CD14-positive monocyte (primary cell): Measurements from ENCODE around the gene MRNIP. TPM values are rescaled to one million over a fixed set of nuclear protein-coding genes. Genes with fewer than 3 reads are reported as not detected.

Source experiments
- DNase-seq, 3 donors: peaks; one replicate each; pipeline ENCODE4 v3.0.0-alpha.2; 2011 to 2022
- H2AFZ ChIP-seq: 2 replicates; pipeline ENCODE4 v1.6.0; 2012; ENCODE audit warnings: mild to moderate bottlenecking, low read depth, low read length, inconsistent platforms; ENCODE audit not compliant: insufficient read depth, poor library complexity, severe bottlenecking
- H3K27ac ChIP-seq, 2 donors: 1 replicate in 1 of 2; 2 replicates in 1 of 2; pipeline ENCODE4 v1.5.1; 2012 to 2013; ENCODE audit warnings: low read length in 2 of 2, control low read depth in 1 of 2, inconsistent platforms in 1 of 2, low read depth in 1 of 2, mild to moderate bottlenecking in 1 of 2
- H3K27me3 ChIP-seq, 2 donors: one replicate each; pipeline versions ENCODE4 v1.6.0 to v1.6.1; 2011 to 2013; ENCODE audit warnings: low read length in 2 of 2; ENCODE audit not compliant: control insufficient read depth in 2 of 2, insufficient read depth in 2 of 2
- H3K36me3 ChIP-seq, 2 donors: replicated peaks in 1 of 2; 1 replicate in 1 of 2; 2 replicates in 1 of 2; pipeline versions ENCODE4 v1.5.1 to v1.6.1; 2012 to 2013; ENCODE audit warnings: low read length in 2 of 2, control low read depth in 1 of 2, inconsistent platforms in 1 of 2, mild to moderate bottlenecking in 1 of 2; ENCODE audit not compliant: insufficient read depth in 2 of 2, control insufficient read depth in 1 of 2
- H3K4me1 ChIP-seq, 2 donors: 1 replicate in 1 of 2; 2 replicates in 1 of 2; pipeline versions ENCODE4 v1.5.1 to v1.6.1; 2012 to 2013; ENCODE audit warnings: low read length in 2 of 2, control low read depth in 1 of 2, inconsistent platforms in 1 of 2, mild to moderate bottlenecking in 1 of 2, moderate library complexity in 1 of 2; ENCODE audit not compliant: insufficient read depth in 2 of 2, control insufficient read depth in 1 of 2
- H3K4me2 ChIP-seq: replicated peaks from 2 replicates; pipeline ENCODE3; 2012; ENCODE audit warnings: low read length, moderate library complexity, mild to moderate bottlenecking; ENCODE audit not compliant: poor library complexity, severe bottlenecking; ENCODE audit errors: extremely low read depth
- H3K4me3 ChIP-seq, 3 experiments: fragments of 200-600 bp in 1 of 3; sonication (generic) in 1 of 3; replicated peaks in 1 of 3; 1 replicate in 2 of 3; 2 replicates in 1 of 3; pipeline ENCODE4 v1.5.1; 2011 to 2013; ENCODE audit warnings: low read length in 3 of 3, mild to moderate bottlenecking in 3 of 3, control low read depth in 2 of 3, low read depth in 2 of 3, inconsistent platforms in 1 of 3, moderate library complexity in 1 of 3
- H3K79me2 ChIP-seq: 2 replicates; pipeline ENCODE4 v1.6.0; 2012; ENCODE audit warnings: mild to moderate bottlenecking, control low read depth, inconsistent platforms, low read length, moderate library complexity; ENCODE audit not compliant: insufficient read depth
- H3K9ac ChIP-seq: 2 replicates; pipeline ENCODE4 v1.6.0; 2017; ENCODE audit warnings: low read length, mild to moderate bottlenecking; ENCODE audit not compliant: insufficient read depth, poor library complexity, severe bottlenecking
- H3K9me3 ChIP-seq, 2 donors: replicated peaks in 1 of 2; 1 replicate in 1 of 2; 2 replicates in 1 of 2; pipeline versions ENCODE4 v1.5.1 to v1.6.1; 2012 to 2013; ENCODE audit warnings: low read length in 2 of 2, control low read depth in 1 of 2; ENCODE audit not compliant: control insufficient read depth in 1 of 2, insufficient read depth in 1 of 2
- H4K20me1 ChIP-seq: 2 replicates; pipeline ENCODE4 v1.6.0; 2012; ENCODE audit warnings: mild to moderate bottlenecking, low read length, control low read depth, moderate library complexity; ENCODE audit not compliant: insufficient read depth
- H3K27ac Mint-ChIP-seq, 7 donors: one replicate each; pipeline ENCODE4 v1.8.0; 2020; ENCODE audit warnings: mild to moderate bottlenecking in 7 of 7, mixed read lengths in 7 of 7, moderate library complexity in 6 of 7, inconsistent platforms in 2 of 7
- H3K27me3 Mint-ChIP-seq, 3 donors: one replicate each; pipeline ENCODE4 v1.8.0; 2021 to 2022; ENCODE audit warnings: low read depth in 3 of 3, mild to moderate bottlenecking in 3 of 3, mixed read lengths in 3 of 3, moderate library complexity in 3 of 3, inconsistent platforms in 1 of 3
- H3K36me3 Mint-ChIP-seq, 2 donors: one replicate each; pipeline ENCODE4 v1.8.0; 2020; ENCODE audit warnings: mixed read lengths in 2 of 2, inconsistent platforms in 1 of 2, mild to moderate bottlenecking in 1 of 2
- H3K4me1 Mint-ChIP-seq: one replicate; pipeline ENCODE4 v1.8.0; 2020; ENCODE audit warnings: mild to moderate bottlenecking, mixed read lengths
- H3K4me3 Mint-ChIP-seq, 2 donors: one replicate each; pipeline ENCODE4 v1.8.0; 2020; ENCODE audit warnings: mild to moderate bottlenecking in 2 of 2, mixed read lengths in 2 of 2, moderate library complexity in 1 of 2
- H3K9me3 Mint-ChIP-seq, 7 donors: one replicate each; pipeline ENCODE4 v1.8.0; 2020 to 2022; ENCODE audit warnings: mixed read lengths in 7 of 7, mild to moderate bottlenecking in 6 of 7, moderate library complexity in 6 of 7, inconsistent platforms in 2 of 7
- CTCF ChIP-seq: fragments of 200-600 bp; IDR thresholded peaks from one replicate; pipeline ENCODE4 v1.8.0; 2022; ENCODE audit warnings: antibody characterized with exemption, mild to moderate bottlenecking
- WGBS: methylation state at CpG from one replicate; pipeline ENCODE4 v1.1.5; 2013; ENCODE audit warnings: missing lambda C conversion rate; ENCODE audit not compliant: insufficient coverage; 5-methylcytosine and 5-hydroxymethylcytosine counted together
- intact Hi-C, 2 donors: fragments of 100-400 bp; cut with micrococcal nuclease; formaldehyde crosslinking; loops; one replicate each; pipeline versions ENCODE4 v1.15.0 to v1.15.1; 2023
- polyA plus RNA-seq, 3 donors: library from polyadenylated mRNA; depleted of rRNA in 1 of 3; unstranded in 2 of 3; stranded (reverse) in 1 of 3; fragments of 300-500 nt in 2 of 3; fragments of >200 nt in 1 of 3; fragmentation: Illumina TruSeq in 2 of 3; gene quantifications; 1 replicate in 2 of 3; 2 replicates in 1 of 3; pipeline ENCODE4 v1.2.3, GENCODE V29; 2012 to 2021

Gene MRNIP
- polyA plus RNA-seq, 3 donors, result 1.2 to 23.0 (median 1.4) TPM

GRCh38 chr5:179794171-179794570, 64.4 kb downstream of the MRNIP start:
- H3K79me2 ChIP-seq, result peaks cover 4% of the 10 kb centered on the region
- peaks cover 19 to 25% of the 10 kb centered on the region in 2 donors for H3K36me3 ChIP-seq
- TF ChIP-seq CTCF, result no peak
- H3K27ac Mint-ChIP-seq, result peak overlapping the region in 2 of 7 donors; percentile 33 to 66
- peak overlapping the region; percentile 84 for H3K4me2 ChIP-seq
- no CpG with 5 or more reads among the region's 3 CpGs for WGBS
- peak overlapping the region; percentile 46 for H3K9ac ChIP-seq
- intact Hi-C loops, result loop anchor here in 1 of 2 donors (10.0 kb wide), 1 partner anchor 59 kb away; the partner anchor contains the start of gene MAML1
- no peaks in the 10 kb centered on the region for H3K9me3 ChIP-seq
- peak overlapping the region; percentile 33 for H2AFZ ChIP-seq
- H3K36me3 Mint-ChIP-seq, result peaks cover 17 to 24% of the 10 kb centered on the region in 2 donors
- peaks cover 52 to 55% of the 10 kb centered on the region in 2 donors for H3K4me1 ChIP-seq
- peaks cover 0 to 2% (median 0%) of the 10 kb centered on the region in 3 donors for H3K27me3 Mint-ChIP-seq
- H3K27ac ChIP-seq, result peak overlapping the region in 1 of 2 donors; percentile 51
- peaks cover 54% of the 10 kb centered on the region for H4K20me1 ChIP-seq
- no peaks in the 10 kb centered on the region for H3K27me3 ChIP-seq
- peak overlapping the region in 1 of 3 experiments; percentile 63 for H3K4me3 ChIP-seq
- peaks cover 42% of the 10 kb centered on the region for H3K4me1 Mint-ChIP-seq
- peak in 1 of 3 donors; percentile 4 for DNase-seq
- H3K4me3 Mint-ChIP-seq, result peak overlapping the region; percentile 64 to 83
- peaks cover 0 to 3% (median 0%) of the 10 kb centered on the region in 7 donors for H3K9me3 Mint-ChIP-seq

DNA sequence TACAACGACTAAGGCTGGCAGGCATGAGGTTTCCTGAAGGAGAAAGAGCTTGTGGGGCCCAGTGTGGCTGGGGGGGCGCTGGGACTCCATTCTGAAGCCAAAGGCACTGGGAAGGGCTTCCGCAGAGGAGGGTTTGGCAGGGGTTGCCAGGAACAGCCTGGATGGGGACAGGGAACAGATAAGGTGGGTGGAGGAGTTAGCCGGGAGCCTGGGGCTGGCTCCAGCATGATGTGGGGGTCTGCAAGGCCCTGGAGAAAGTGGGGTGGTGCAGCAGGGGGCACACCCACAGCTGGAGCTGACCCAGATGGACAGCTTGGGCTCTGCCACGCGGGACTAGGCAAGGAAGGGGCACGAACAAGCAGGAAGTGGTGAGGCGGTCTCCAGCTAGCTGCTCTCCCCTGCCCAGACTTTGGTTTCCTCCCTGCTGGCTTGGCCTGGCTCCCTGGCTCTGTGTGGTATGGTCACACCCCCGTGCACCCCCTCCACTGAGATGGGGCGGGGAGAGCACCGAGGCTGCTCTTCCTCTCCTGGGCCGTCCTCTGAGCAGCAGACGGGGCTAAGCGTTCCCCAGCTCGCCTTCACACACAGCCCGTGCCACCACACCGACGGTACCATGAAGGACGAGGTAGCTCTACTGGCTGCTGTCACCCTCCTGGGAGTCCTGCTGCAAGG, 65.0 kb downstream of the MRNIP start, which contains the start of gene LTC4S:
LTC4S (plus strand) TSS at position 519 of the 672 bp plus-strand sequence; CDS start at position 614, 95 bp downstream.
- intact Hi-C loops, result loop anchor here in 1 of 2 donors (2.0 to 10.0 kb wide), 2 partner anchors 15 to 59 kb away; partner anchors contain the start of gene MAML1

More for the DNA sequence above, 65.0 kb downstream of the MRNIP start, which contains the start of gene LTC4S:
- H3K9ac ChIP-seq, result peak within 1 kb of the TSS; percentile 46
- H3K27ac ChIP-seq, result peak within 1 kb of the TSS; percentile 16 to 51
- Mint-ChIP-seq H3K4me3 (peak within 1 kb of the TSS; percentile 64 to 83), H3K27me3 (peaks cover 0 to 2% (median 0%) of the 10 kb centered on the region in 3 donors), H3K4me1 (peaks cover 42% of the 10 kb centered on the region), H3K36me3 (peaks cover 11 to 18% of the 10 kb centered on the region in 2 donors), H3K27ac (peak within 1 kb of the TSS in 6 of 7 donors; percentile 33 to 87 (median 76)), H3K9me3 (peaks cover 0 to 3% (median 0%) of the 10 kb centered on the region in 7 donors)
- H3K4me1 ChIP-seq, result peaks cover 52 to 55% of the 10 kb centered on the region in 2 donors
- no peaks in the 10 kb centered on the region for H3K9me3 ChIP-seq
- peak within 1 kb of the TSS; percentile 33 for H2AFZ ChIP-seq
- H3K4me2 ChIP-seq, result peak within 1 kb of the TSS; percentile 84
- peaks cover 50% of the 10 kb centered on the region for H4K20me1 ChIP-seq
- DNase-seq, result peak; percentile 69 to 75 (median 71)
- peak within 1 kb of the TSS in 1 of 3 experiments; percentile 74 for H3K4me3 ChIP-seq
- no peaks in the 10 kb centered on the region for H3K27me3 ChIP-seq
- H3K79me2 ChIP-seq, result peaks cover 4% of the 10 kb centered on the region
- H3K36me3 ChIP-seq, result peaks cover 13 to 19% of the 10 kb centered on the region in 2 donors
- TF ChIP-seq CTCF, result no peak
- under 1% methylated on average over 16 of the region's 19 CpGs for whole genome bisulfite sequencing
